HEK293T (cell line): ENCODE data around the gene LSM4.

Source experiments
- CTCF ChIA-PET: fragments of 350-600 bp; formaldehyde crosslinking; extraction: SDS; loops from one replicate; lab custom pipeline; 2021; ENCODE audit warnings: antibody characterized with exemption, inconsistent platforms; lab: Yijun Ruan, JAX
- POLR2A ChIA-PET: fragments of 350-600 bp; formaldehyde crosslinking; extraction: SDS; loops from one replicate; lab custom pipeline; 2020; ENCODE audit warnings: antibody characterized with exemption, inconsistent platforms; lab: Yijun Ruan, JAX
- DNase-seq: peaks from one replicate; pipeline ENCODE4 v3.0.0; 2012; ENCODE audit warnings: mixed read lengths; ENCODE audit errors: extremely low spot score
- ARNT ChIP-seq: fragments of 450-650 bp; IDR thresholded peaks from 2 replicates; pipeline ENCODE4 v1.6.1; 2017; ENCODE audit warnings: mild to moderate bottlenecking
- BHLHE40 ChIP-seq: fragments of 450-650 bp; IDR thresholded peaks from 2 replicates; pipeline ENCODE4 v1.6.1; 2016; ENCODE audit warnings: mild to moderate bottlenecking, moderate library complexity, borderline replicate concordance
- CTBP1 ChIP-seq: fragments of 450-650 bp; IDR thresholded peaks from 2 replicates; pipeline ENCODE4 v1.6.1; 2016; ENCODE audit warnings: borderline replicate concordance
- ELF4 ChIP-seq: fragments of 450-650 bp; IDR thresholded peaks from 2 replicates; pipeline ENCODE4 v1.6.1; 2017; ENCODE audit warnings: antibody characterized with exemption
- FOXA1 ChIP-seq: fragments of 450-650 bp; IDR thresholded peaks from 2 replicates; pipeline ENCODE4 v1.6.1; 2016; ENCODE audit warnings: mild to moderate bottlenecking
- FOXK2 ChIP-seq: fragments of 450-650 bp; IDR thresholded peaks from 2 replicates; pipeline ENCODE4 v1.6.1; 2016; ENCODE audit warnings: mild to moderate bottlenecking
- FOXM1 ChIP-seq: fragments of 450-650 bp; IDR thresholded peaks from 2 replicates; pipeline ENCODE4 v1.6.1; 2017; ENCODE audit warnings: mild to moderate bottlenecking, borderline replicate concordance
- HDGF ChIP-seq: fragments of 450-650 bp; IDR thresholded peaks from 2 replicates; pipeline ENCODE4 v1.6.1; 2017; ENCODE audit warnings: antibody characterized with exemption, borderline replicate concordance
- L3MBTL2 ChIP-seq: fragments of 450-650 bp; conservative IDR thresholded peaks from 2 replicates; pipeline ENCODE4 v1.6.1; 2016; ENCODE audit warnings: mild to moderate bottlenecking
- LEF1 ChIP-seq: fragments of 450-650 bp; IDR thresholded peaks from 2 replicates; pipeline ENCODE4 v1.6.1; 2017; ENCODE audit warnings: mild to moderate bottlenecking, borderline replicate concordance
- NFRKB ChIP-seq: fragments of 450-650 bp; IDR thresholded peaks from 2 replicates; pipeline ENCODE4 v1.6.1; 2016; ENCODE audit warnings: mild to moderate bottlenecking, moderate library complexity
- PKNOX1 ChIP-seq: fragments of 450-650 bp; IDR thresholded peaks from 2 replicates; pipeline ENCODE4 v1.6.1; 2016
- SP1 ChIP-seq: fragments of 450-650 bp; IDR thresholded peaks from 2 replicates; pipeline ENCODE4 v1.6.1; 2017
- SUZ12 ChIP-seq: fragments of 450-650 bp; IDR thresholded peaks from 2 replicates; pipeline ENCODE4 v1.6.1; 2016; ENCODE audit warnings: mild to moderate bottlenecking
- TARDBP ChIP-seq: fragments of 450-650 bp; IDR thresholded peaks from 2 replicates; pipeline ENCODE4 v1.6.1; 2016
- ZNF384 ChIP-seq: fragments of 450-650 bp; IDR thresholded peaks from 2 replicates; pipeline ENCODE4 v1.6.1; 2016

LSM4 gene

DNA sequence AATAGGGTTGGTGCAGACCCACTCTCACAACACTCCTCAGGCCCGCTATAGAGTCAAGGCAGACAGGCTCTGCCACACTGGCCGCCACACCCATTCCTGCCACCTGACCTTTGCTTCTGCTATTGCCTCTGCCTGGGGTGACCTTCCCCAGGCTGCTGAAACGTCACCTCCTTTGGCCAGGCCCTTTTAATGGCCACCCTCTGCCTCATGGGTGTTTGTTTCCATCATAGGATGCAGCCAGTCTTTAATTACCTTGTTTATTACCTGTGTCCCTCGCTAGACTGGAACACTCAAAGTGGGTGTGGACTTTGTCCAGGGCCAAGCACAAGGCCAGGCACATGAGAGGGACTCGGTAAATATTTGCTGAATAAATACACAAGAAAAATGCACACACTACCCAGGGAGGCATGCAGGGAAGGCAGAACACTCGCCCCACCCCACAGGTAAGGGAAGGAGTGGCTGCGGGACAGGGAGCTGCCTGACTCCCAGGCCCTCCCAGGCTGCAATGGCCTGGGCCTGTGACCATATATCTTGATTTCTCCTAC, 3.2 kb downstream of the LSM4 start:
- DNase-seq: no peak
- ChIA-PET POLR2A (interaction anchor here (1.0 to 21.8 kb wide), 4 partner anchors 15 to 159 kb away, joined by 3 to 491 read pairs (median 3); partner anchors contain the start of genes IQCN and JUND), CTCF (interaction anchor here (1.6 to 3.6 kb wide), 2 partner anchors 9 to 40 kb away, joined by 4 to 59 read pairs; partner anchors contain the start of gene JUND)
- TF ChIP-seq ARNT (no peak), PKNOX1 (no peak), SP1 (no peak), HDGF (no peak), LEF1 (no peak), FOXA1 (no peak), ELF4 (no peak), FOXM1 (no peak), FOXK2 (no peak), NFRKB (no peak)

GRCh38 chr19:18317961-18318800, 4.7 kb downstream of the LSM4 start:
- DNase-seq: no peak
- TF ChIP-seq ELF4 (no peak), PKNOX1 (no peak), L3MBTL2 (no peak), SP1 (no peak), TARDBP (no peak), ZNF384 (no peak), ARNT (no peak), NFRKB (no peak), FOXA1 (no peak), FOXK2 (no peak), SUZ12 (no peak), LEF1 (no peak), BHLHE40 (no peak), FOXM1 (no peak), CTBP1 (no peak), HDGF (no peak)
- CTCF ChIA-PET: interaction anchor here (0.5 to 2.5 kb wide), 3 partner anchors 11 to 46 kb away, joined by 3 to 11 read pairs (median 4); no protein-coding TSS in a partner anchor
- POLR2A ChIA-PET: interaction anchor here (1.9 to 21.8 kb wide), 2 partner anchors 13 to 40 kb away, joined by 5 to 491 read pairs; partner anchors contain the start of genes IQCN and JUND

GRCh38 chr19:18313398-18313797, 9.5 kb downstream of the LSM4 start:
- DNase-seq: no peak
- POLR2A ChIA-PET: interaction anchor here (0.7 to 21.8 kb wide), 2 partner anchors 8 to 35 kb away, joined by 3 to 491 read pairs; partner anchors contain the start of genes IQCN and JUND
- CTCF ChIA-PET: no interaction called here
- TF ChIP-seq TARDBP: no peak
- no peak for TF ChIP-seq BHLHE40
- no peak for TF ChIP-seq ARNT
- TF ChIP-seq HDGF: no peak
- no peak for TF ChIP-seq FOXM1
- TF ChIP-seq LEF1: no peak
- TF ChIP-seq ZNF384: no peak
- TF ChIP-seq L3MBTL2: no peak

- TF ChIP-seq HDGF (no peak), CTBP1 (no peak), FOXM1 (no peak), SP1 (no peak), ARNT (no peak), SUZ12 (no peak), L3MBTL2 (no peak), ZNF384 (no peak), BHLHE40 (no peak), ELF4 (no peak), TARDBP (no peak)
- DNase-seq: no peak
- POLR2A ChIA-PET: interaction anchor here (2.7 to 21.8 kb wide), 2 partner anchors 10 to 34 kb away, joined by 9 to 491 read pairs; partner anchors contain the start of genes IQCN, JUND and LSM4
- CTCF ChIA-PET: no interaction called here
Measured at GRCh38 chr19:18312092-18312534, 10.8 kb downstream of the LSM4 start.

DNA sequence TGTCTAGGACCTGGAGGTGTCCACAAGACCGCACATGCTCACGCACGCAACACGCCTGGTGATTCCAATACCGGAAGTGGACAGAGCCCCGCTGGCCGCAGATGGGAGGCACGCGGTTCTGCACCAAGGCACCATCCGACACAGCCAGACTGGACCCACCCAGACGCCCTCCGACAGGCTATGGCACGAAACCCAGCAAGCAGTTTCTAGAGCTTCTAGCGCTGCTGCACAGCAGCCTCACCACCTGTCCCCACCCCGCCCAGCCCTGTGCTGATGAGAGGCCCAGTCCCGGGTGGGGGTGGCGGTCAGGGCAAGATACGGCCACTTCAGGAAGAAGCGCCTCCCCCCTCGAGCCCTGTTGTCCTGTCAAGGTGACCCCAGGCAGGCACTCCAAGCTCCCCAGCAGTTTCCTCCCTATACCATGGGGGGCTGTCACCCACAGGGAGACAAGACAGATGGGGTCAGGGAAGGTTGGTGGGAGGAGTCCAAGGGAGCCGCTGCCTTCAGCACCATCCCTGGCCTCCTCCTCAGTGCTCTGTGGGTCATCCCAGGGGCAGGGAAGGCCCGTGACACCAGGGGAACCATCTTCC, 11.3 kb downstream of the LSM4 start:
- ChIA-PET CTCF (no interaction called here), POLR2A (interaction anchor here (2.7 to 21.8 kb wide), 2 partner anchors 11 to 33 kb away, joined by 9 to 491 read pairs; partner anchors contain the start of genes IQCN, JUND and LSM4)
- no peak for DNase-seq
- TF ChIP-seq TARDBP (no peak), ARNT (no peak), ZNF384 (no peak), HDGF (no peak), SP1 (no peak), FOXK2 (no peak), ELF4 (no peak), LEF1 (no peak), FOXM1 (no peak), FOXA1 (no peak), SUZ12 (no peak), NFRKB (no peak), BHLHE40 (no peak), L3MBTL2 (no peak), PKNOX1 (no peak), CTBP1 (no peak)
